Activated CD8-positive, alpha-beta memory T cell treated with anti-CD3 and anti-CD28 coated beads, Interleukin-2, amount 50 U/mL, for 48 hours (primary cell): Measurements from ENCODE around the gene FKBP1A.

ENCODE experiments used
- DNase-seq: peaks from one replicate; pipeline ENCODE4 v3.0.0-alpha.2; 2020

The FKBP1A gene

GRCh38 chr20:1330075-1330830 is 62.6 kb downstream of the FKBP1A start:
- peak; percentile 59 for DNase-seq

- peak; percentile 46 for DNase-seq
Observed at GRCh38 chr20:1328680-1329330, 64.0 kb downstream of the FKBP1A start, which contains the start of gene SDCBP2. Gene SDCBP2, minus strand, starts transcription at chr20:1329139. Its CDS starts 8,723 bp downstream, at chr20:1320416.

- DNase-seq, result peak; percentile 47
Observed at GRCh38 chr20:1327827-1328679, 64.8 kb downstream of the FKBP1A start.

GRCh38 chr20:1327241-1327653 is 65.6 kb downstream of the FKBP1A start:
- DNase-seq, result peak; percentile 57

GRCh38 chr20:1326031-1326930 is 66.6 kb downstream of the FKBP1A start:
- DNase-seq, result peak; percentile 26

GRCh38 chr20:1325173-1326030 is 67.5 kb downstream of the FKBP1A start:
- DNase-seq, result peak; percentile 99

GRCh38 chr20:1324598-1325172 is 68.2 kb downstream of the FKBP1A start:
- peak; percentile 53 for DNase-seq

- peak; percentile 53 for DNase-seq
Observed at GRCh38 chr20:1323830-1324597, 68.8 kb downstream of the FKBP1A start.

- DNase-seq, result peak; percentile 43
Observed at GRCh38 chr20:1323256-1323655, 69.6 kb downstream of the FKBP1A start.

- DNase-seq, result no peak
Observed at GRCh38 chr20:1322511-1323245, 70.2 kb downstream of the FKBP1A start.

- DNase-seq, result no peak
Observed at GRCh38 chr20:1321654-1321939, 71.3 kb downstream of the FKBP1A start.

GRCh38 chr20:1320902-1321653 is 71.8 kb downstream of the FKBP1A start:
- no peak for DNase-seq

- no peak for DNase-seq
Observed at GRCh38 chr20:1320016-1320415, 72.8 kb downstream of the FKBP1A start.

GRCh38 chr20:1319462-1319861 is 73.4 kb downstream of the FKBP1A start:
- no peak for DNase-seq

- no peak for DNase-seq
Observed at GRCh38 chr20:1319051-1319450, 73.8 kb downstream of the FKBP1A start.
